NCI-H1092 treated with DMSO at 0.1 percent for 48 hours (cell line): ENCODE data around the gene ARHGAP10.

Source experiments
- DNase-seq: peaks from one replicate; lab custom pipeline; 2025; lab: John Stamatoyannopoulos, UW

ARHGAP10 gene

DNA sequence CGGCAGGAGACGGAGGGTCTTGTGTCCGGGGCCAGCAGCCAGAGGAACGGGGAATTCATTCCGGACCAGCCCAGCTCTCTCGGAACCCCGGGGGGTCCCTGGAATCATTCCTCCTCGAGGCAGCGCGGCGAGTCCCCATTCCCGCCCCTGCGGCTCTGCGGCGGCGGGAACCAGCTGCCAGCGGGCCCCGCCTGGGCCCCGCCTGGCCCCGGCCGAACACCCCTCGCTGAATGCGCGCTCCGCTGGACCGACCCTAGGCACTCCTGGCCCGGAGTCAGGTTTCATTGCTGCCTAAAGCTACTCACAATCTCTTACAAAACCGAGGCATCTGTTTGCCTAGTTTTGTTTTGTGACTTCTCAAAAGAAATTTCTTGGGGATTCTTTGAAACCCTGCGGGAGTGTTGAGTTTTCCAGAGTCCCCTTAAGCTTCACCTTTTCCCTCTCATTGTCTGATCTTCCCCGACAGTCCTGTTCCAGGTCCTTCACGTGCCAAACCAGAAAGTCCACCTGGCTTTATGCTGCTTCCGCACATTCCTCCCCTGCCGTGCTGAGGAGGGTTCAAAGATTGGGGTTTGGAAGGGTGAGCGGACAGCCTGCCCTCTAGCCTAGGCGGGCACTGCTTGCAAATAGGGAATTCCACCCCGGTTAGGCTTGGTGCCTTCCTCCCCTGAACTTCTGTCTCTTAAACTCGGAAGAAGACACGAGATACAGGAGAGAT lies 789 bp downstream of the ARHGAP10 start:
- DNase-seq = peak; percentile 28

DNA sequence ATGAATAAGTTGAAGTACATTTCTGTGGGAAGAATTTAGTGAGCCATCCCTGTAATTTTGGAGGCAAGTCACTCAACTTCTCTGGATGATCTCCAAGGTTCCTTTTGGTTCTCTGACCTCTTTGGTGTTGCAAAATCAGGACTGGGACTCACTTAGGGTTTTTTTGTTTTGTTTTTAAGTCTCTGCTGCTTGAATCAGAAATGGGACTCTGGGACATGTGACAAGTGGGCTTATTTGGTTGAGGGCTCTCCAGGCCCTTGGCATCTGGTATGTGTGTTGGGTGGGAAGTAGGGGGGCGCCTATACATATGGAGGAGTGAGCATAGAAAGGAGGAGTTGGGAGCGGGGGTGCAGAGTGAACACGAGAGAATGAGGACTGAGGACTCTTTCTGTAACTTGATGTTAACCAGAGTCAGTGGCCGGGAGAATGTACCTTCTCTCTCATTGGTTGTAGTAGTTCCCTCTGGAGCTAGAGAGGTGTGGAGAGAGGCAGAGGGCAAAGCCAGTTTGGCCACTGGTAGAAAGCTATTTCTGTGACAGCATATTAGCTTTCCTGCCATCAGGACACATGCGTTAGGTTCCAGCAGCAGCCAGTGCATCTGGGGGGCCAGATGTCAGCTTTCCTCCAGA lies 1.9 kb downstream of the ARHGAP10 start:
- DNase-seq = no peak

DNA sequence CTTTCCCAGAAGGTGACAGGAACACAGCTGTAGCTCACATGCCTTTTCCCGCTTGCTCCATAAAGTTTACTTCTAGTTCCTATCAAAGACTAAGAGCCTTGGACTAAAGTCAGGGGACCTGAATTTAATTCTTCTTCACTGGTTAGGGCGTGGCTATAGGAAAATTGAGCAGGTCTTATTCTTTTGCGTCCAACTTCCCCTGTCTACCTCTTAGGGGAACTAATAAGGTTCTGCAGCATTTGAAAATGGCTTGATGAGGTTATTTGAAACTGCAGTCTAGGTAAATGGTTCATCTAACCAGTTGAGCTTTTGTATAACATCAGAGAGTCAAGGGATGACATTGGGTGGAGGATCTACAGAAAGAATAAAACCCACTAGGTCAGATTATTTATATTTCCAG lies 2.6 kb downstream of the ARHGAP10 start:
- no peak for DNase-seq

DNA sequence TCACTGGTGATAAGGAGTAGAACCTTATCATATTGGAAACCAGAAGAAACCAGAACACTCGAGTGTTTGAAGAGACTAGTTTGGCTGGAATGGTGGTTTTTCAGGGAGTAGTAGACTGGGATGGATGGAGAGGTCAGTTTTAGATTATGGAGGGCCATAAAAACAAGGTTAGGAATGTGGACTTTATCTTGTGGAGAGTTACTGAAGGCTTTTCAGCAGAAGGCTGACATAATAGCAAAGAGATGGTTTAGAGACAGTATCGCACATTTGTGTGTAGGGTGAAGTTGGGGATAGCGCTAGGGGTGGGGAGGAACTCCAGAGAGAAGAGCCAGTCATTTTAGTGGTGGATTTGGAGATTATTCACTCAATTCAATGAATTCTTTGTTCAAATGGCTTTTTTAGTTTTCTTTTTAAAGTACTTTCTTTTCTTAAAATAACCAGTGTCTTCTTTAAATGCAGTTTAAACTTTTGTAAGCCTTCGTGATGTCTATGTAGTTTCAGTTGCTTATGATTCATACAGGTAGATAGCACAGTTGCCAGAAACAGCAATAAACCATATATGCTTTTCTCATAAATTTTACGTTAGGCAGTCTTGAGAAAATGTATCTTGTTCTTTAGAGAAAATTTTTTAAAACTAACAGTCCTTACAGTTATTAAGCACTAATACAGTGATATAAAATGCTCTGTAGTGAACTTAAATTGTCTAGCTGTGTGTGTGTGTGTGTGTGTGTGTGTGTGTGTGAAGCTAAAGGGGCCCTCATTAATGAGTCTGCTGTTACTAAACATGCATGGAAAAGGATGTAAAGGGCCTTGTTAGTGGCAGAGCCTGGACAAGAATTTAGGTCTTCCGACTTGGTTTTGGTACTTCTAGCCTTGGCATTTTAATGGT lies 3.8 kb downstream of the ARHGAP10 start:
- DNase-seq = no peak

DNA sequence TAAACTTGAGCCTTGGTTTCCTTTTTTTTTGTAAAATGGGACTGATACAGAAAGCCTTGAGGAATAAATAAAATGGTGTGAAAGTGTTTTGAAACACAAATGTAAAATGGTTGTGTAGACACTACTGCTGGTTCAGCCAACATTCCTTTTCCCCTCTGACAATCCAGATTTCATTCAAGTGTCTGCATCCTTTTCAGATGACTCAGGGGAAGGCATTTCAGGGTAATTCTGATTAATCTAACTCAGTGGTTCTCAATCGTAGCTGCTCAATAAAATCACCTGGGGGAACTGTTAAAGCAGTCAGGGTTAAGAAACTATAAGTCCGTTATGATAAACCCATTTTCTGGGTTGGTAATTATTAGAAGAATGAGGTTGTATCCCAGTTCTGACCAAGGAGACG lies 4.6 kb downstream of the ARHGAP10 start:
- DNase-seq = no peak

DNA sequence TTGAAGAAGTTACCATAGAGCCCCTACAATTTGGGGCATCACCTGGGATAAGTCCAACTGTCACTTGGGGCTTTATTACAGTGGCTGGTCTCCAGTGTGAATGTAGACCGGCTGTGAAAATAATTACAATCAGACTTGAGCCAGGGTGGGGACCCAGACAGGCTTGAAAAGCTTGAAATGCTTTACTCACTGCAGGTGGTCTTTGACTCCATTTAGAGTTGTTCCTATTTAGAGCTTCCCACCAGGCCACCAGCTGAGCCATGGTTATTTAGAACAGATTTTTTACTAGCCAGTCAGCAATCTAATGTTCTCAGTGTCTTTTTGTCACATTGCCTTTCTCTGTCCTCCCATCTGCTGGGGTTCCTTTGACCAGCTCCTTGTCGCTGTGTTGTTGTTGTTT lies 5.7 kb downstream of the ARHGAP10 start:
- no peak for DNase-seq

DNA sequence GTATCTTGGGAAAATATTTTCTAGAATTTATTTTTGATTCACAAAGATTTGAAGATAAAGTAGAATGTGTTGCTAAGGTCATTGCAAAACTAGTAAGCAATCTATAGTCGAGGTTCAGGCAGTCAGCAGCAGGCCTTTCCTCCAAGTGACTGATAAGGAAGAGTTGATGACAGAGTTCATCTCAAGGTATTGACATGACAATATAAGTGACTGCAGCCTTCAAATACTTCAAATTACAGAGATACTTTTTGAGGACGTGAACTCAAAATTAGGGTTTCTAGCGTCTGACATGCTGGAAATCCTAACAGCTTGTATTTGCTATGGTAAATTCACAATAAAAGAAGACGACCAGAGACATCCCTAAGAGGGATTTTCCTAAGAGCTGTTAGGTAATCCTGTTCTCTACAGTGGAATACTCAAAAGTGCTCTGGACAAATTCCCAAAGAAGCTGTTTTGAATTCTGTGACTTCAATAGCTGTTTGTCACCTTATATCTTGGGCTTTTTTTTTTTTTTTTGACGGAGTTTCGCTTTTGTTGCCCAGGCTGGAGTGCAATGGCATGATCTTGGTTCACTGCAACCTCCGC lies 7.4 kb downstream of the ARHGAP10 start:
- DNase-seq = no peak

DNA sequence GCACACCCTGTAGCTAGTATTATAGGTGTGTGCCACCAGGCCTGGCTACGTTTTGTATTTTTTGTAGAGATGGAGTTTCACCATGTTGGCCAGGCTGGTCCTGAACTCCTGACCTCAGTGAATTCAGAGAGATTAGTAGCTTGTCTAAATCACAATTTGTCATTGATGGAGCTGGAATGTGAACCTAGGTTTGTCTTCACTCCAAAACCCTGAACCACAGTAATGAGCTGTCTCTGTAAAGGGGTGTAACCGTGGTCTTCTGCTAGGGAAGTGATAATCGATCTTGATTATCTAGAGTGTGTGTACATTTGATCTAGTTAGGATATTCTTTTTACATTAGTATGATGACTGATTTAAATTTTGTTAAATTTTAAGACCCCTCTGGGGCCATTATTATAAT lies 8.3 kb downstream of the ARHGAP10 start:
- DNase-seq = no peak

DNA sequence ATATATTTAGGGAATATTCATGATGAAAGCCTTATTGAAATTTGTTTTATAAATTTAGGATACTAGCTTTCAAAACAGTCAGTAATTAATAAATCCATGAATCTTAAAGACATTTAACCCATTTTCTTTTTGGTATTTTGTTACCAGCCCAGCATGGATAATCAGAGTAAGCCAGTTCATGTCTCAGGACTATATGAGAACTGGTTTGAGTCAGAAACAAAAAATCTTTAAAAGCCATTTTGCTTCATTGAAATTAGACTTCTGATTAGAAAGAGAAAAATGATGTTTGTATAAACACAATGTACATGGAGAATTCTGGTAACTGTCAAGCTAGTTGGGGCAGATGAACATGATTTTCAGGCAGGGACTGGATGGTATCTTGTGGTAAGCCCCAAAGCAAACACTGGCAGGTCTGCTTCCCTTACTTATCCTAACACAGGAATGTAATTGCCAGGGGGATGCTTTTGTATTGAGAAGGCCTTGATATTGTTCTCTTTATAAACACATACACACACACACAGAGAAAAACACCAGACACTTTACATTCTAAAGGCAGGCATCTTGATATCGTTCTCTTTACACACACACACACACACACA lies 9.4 kb downstream of the ARHGAP10 start:
- no peak for DNase-seq

DNA sequence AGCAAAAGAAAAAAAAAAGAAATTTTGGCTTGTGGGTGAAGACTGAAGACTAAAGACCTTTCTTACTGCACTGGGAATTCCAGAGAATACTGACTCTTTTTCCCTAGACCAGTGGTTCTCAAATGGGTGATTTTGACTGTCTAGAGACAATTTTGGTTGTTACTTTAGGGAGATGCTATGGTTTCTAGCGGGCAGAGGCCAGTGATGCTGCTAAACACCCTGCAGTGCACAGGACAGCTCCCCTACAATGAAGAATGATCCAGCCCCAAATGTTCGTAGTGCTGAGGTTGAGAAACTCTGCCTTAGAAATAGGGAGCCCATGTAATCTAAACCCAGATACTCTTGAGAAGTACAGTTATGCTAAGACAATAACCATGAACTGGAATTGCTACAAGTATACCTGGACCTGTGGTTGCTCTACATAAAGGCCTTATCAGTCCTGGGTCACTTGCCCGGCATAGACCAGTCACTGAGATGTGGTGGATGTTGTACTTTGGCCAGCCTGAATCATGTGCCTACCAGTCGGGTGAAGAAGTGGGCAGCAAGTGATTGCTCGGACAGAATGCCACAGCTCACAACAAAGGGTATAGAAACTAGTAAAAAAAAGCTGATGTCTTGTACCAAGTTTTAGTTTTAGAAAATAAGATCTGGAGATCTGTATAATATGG lies 16.0 kb downstream of the ARHGAP10 start:
- DNase-seq = no peak

DNA sequence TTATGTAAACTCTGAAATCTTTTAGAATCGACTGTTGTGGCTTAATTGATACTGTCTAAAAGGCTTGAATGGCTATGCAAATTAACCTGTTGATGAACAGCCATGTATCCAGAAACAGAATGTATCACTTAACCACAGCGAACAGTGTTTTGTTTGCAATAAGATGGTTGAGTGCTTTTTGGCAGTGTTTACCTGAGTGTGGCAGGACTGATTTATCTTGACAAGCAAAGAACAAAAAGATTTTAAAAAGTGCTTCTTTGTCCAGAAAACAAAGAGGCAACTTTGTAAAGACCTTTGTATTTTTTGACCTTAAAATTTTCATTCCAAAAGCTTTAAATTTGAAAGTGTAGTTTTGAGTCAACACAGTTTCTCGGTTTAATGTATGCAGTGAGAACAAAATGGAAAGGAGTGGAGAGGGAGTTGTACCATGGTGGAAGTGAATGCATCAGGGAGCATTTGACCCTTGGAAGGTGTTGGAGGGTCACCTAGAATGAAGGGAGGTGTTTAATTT lies 18.0 kb downstream of the ARHGAP10 start:
- DNase-seq = peak; percentile 39

DNA sequence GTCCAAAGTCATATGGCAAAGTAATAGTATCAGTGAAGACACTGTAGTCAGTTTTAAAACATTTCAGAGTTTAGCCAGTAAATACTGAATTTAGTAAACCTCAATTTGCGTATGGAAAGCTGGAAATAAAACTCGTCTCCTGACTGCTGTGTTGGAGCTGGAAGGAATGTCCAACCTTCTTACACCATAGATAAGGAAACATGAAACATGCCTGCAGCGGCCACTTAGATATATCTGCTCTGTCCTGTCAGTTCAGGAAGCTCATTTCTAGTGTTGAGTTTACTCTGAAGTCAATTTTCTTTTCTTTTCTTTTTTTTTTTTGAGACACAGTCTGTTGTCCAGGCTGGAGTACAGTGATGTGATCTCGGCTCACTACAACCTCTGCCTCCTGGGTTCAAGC lies 21.2 kb downstream of the ARHGAP10 start:
- DNase-seq = no peak

DNA sequence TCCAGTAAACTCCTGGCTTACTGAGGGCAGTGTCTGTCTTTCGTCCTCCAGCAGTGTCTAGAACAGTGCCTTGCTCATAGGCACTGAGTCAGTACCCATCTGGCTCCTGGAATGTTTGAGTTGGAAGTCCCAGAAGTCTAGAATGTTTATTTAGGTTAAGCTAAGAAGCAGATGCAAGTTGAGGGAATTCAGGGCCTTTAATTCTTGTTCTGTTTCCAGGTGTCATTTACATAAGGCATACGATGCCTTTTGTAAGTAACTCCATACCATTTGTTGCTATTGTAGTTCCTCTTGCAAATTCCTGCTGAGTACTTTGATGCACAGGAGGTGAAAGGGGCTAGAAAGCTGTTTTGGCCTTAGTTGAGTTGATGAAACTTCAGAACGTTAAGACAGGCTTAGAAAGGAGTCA lies 22.2 kb downstream of the ARHGAP10 start:
- no peak for DNase-seq

DNA sequence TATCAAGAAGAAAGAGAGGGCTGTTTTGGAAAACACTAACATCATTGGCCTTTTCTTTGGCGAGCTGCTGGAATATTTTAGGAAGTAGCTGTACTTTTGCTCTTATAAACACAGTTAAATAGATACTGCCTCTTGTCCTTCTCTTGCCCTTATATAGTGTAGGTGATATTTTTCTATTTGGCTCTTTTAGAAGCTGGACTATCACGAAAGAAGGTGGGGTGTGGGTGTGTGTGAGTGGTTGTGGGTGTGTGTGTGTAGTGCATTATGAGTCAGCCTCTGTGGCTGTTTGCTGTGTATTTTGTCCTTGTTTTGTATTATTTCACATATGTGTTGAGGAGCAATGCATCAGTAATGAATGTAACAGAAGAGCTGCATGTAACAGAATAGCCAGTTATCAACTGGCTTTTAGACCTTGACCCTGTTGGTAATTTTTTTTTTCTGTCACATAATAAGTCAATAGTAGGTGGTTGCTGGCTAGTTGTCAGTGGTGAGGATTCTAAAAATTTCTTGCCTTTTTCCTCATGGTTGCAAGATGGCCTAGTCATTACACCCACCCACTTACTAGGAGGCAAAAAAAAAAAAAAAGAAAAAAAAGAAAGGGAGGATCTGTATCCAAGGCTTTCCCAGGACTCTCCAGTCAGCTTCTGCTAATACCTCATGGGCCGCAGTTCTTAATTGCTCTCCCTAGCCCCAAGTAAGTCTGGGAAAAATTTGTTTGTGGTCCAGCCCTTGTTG lies 23.8 kb downstream of the ARHGAP10 start:
- no peak for DNase-seq

DNA sequence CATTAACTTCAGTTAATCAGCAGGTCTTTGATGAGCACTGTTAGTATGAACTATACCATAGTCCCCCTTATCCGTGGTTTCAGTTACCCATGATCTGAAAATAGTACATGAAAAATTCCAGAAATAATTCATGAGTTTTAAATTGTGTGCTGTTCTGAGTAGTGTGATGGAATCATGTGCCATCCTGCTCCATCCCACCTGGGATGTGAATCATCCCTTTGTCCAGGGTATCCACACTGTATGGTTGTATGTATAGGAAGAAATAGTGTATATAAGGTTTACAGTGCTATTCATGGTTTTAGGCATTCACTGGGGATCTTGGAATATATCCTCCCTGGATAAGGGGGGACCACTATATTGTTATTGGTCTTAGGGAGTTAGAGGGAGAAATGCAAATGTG lies 24.5 kb downstream of the ARHGAP10 start:
- DNase-seq = no peak

DNA sequence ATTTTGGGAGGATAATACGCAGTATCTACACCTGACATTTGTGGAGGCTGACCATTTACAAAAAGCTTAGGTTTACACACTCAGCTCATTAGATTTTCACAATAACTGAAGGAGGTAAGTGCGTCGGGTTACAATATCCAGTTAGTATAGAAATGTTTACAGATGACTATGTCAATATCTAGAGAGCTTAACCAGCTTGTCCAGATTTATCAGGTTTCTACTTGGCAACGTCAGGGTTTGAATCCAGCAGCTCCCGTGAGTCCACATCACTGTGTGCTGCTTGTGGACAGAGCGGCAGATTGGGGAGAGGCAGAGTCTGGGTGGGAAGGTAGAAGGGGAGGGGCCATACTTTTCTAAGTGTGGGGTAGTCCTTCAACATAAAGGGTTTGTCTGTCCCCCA lies 28.3 kb downstream of the ARHGAP10 start:
- DNase-seq = peak; percentile 69

DNA sequence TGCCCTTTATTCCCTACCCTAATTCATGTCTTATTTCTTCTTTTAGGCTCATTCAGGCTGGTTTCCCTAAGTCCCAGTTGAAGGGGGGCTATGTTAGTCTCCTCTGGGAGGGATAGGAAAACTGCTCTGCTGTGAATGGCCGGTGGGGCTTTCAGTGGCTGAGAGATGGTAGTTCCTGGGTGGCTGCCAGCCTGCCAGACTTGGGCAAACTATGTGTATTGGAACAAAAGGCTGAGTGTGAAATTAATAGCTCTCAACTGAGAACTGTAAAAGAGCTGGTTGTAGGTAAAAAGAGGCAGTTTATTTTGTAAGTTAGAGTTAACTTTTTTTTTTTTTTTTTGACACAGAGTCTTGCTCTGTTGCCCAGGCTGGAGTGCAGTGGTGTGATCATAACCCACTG lies 28.8 kb downstream of the ARHGAP10 start:
- peak; percentile 38 for DNase-seq

DNA sequence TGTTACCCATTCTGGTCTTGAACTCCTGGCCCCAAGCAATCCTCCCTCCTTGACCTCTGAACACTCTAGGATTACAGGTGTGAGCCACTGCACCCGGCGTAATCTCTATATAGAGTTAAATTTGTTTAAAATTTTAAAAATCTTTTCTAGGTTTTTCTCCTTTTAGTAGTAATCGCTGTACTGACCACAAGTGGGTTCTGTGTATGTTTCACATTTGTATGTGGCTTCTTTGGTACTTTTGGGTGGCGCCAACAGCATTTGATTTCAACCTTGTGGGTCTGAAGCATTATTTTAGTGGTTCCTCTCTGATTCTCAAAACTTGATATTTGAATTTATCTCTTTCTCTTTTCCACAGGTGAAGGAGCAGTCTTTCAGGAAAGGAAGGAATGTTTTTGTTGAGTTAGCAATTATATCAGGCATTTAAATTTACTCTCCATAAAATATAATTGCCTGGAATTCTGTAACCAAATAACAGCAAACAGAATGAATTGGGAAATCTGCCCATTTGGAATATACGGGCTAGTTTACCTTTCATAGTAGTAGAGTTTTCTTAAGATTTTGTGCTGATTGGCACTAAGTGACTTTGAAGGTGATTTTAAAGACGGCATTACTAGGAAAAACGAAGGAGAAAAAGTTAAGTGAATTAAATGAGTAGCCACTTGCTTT lies 29.5 kb downstream of the ARHGAP10 start:
- no peak for DNase-seq

DNA sequence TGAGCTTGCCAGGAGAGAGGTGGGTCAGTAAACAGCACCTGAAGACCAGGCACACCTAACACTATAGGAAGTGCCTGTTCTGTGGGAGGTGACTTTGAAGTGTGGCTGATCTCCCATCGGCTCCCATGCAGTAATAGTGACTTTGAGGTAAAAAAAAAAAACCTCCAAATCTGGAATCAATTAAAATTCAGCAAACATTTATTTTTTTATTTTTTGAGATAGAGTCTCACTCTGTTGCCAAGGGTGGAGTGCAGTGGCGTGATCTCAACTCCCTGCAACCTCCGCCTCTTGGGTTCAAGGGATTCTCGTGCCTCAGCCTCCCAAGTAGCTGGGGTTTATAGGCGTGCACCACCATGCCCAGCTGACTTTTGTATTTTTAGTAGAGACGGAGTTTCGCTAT lies 32.4 kb downstream of the ARHGAP10 start:
- DNase-seq = no peak

DNA sequence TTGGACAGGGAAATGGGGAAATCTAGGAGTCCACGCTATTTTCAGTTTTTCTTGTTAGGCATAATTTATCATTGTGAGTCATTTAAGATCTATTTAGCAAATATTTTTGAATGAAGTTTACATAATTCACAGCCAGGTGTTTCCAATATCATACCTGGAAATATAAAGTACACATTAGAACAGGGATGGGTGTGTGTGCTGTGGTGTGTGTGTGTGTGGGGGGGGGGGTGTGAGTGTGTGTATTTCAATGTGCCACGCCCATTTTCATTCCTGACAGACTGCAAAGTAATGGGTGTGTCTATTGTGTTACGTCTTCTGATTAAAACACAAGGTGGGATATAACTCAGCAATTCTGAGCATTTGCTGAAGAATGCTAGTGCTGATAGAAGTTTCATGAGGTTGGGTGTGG lies 33.2 kb downstream of the ARHGAP10 start:
- no peak for DNase-seq
